Activated CD8-positive, alpha-beta memory T cell treated with anti-CD3 and anti-CD28 coated beads, Interleukin-2, amount 10 ng/mL, durations not matched to agents 7 days and 5 days (primary cell): ENCODE results near the gene COX10. TPM values are rescaled to one million over a fixed set of nuclear protein-coding genes. Genes with fewer than 3 reads are reported as not detected.
A peak's percentile ranks its signal among the peaks of the same experiment; 100 is the strongest.

ENCODE experiments used
- ATAC-seq: fragments of 150-1000 bp; cut with Tn5 transposase; one replicate; pipeline ENCODE4 v1.10.0; 2021; ENCODE audit warnings: moderate library complexity
- CTCF ChIA-PET: fragments of 350-600 bp; sonication (Branson Sonifier 250); formaldehyde crosslinking; loops from one replicate; lab custom pipeline; 2021; ENCODE audit warnings: antibody characterized with exemption; lab: Charles Lee
- DNase-seq: peaks from one replicate; pipeline ENCODE4 v3.0.0-alpha.2; 2020
- H3K27ac Mint-ChIP-seq: one replicate; pipeline ENCODE4 v1.8.0; 2021; ENCODE audit warnings: mild to moderate bottlenecking, mixed read lengths
- H3K27me3 Mint-ChIP-seq: one replicate; pipeline ENCODE4 v1.8.0; 2021; ENCODE audit warnings: mixed read lengths
- H3K36me3 Mint-ChIP-seq: one replicate; pipeline ENCODE4 v1.8.0; 2021; ENCODE audit warnings: mild to moderate bottlenecking, mixed read lengths
- H3K4me1 Mint-ChIP-seq: one replicate; pipeline ENCODE4 v1.8.0; 2021; ENCODE audit warnings: mixed read lengths
- H3K4me3 Mint-ChIP-seq: one replicate; pipeline ENCODE4 v1.8.0; 2021; ENCODE audit warnings: mild to moderate bottlenecking, moderate library complexity, mixed read lengths
- H3K9me3 Mint-ChIP-seq: one replicate; pipeline ENCODE4 v1.8.0; 2022; ENCODE audit warnings: low read depth, mixed read lengths
- total RNA-seq, 2 experiments: library from RNA; stranded (reverse); gene quantifications; one replicate each; pipeline ENCODE4 v1.2.3, GENCODE V29; 2021

COX10 gene
- total RNA-seq, 2 experiments from 2014 or later: 20.3 to 29.7 TPM

DNA sequence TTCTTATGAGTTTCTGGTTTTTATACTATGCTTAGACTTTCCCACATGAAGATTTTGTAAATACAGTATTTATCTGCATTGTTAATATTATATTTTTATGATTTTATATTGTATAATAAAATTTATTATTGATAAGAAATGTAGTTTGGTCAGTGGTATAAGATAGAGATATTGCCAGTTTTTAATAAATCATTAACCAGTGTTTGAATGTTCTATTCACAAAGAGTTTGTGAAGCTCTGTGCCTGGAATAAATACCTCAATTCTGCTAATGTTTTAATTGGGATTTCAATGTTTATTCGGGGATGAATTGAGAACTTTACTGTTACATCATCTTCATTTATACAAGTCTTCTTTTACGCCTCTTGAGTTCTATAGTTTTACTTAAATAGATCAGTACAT is 16.9 kb downstream of the COX10 start:
- peaks cover 16% of the 10 kb centered on the region for H3K36me3 Mint-ChIP-seq
- ATAC-seq (no peak), DNase-seq (no peak)
- H3K4me3 Mint-ChIP-seq: no peak overlapping the region
- H3K27me3 Mint-ChIP-seq: no peaks in the 10 kb centered on the region
- H3K9me3 Mint-ChIP-seq: no peaks in the 10 kb centered on the region
- no peak overlapping the region for H3K27ac Mint-ChIP-seq
- CTCF ChIA-PET: no interaction called here
- H3K4me1 Mint-ChIP-seq: peaks cover 2% of the 10 kb centered on the region

DNA sequence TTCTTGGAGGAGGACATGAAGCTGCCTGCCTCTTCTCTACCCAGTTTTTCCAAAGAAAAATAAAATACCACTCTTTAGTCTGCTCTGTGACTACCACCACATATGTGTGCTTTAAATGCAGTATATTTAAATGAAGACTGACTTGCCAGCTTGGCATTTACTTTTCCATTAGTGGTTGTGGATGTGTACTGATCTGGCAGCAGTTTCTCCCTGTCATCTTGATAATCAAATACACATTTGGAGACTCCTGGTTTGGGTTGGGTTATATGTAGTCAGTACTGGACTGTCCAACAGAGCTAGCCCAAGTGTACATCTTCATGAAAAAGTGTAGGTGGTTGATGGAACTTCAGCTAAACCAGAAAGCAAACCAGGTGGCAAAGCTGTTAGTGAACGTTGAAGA is 19.9 kb downstream of the COX10 start:
- peaks cover 16% of the 10 kb centered on the region for H3K36me3 Mint-ChIP-seq
- no peaks in the 10 kb centered on the region for H3K27me3 Mint-ChIP-seq
- no peak overlapping the region for H3K4me3 Mint-ChIP-seq
- ATAC-seq (no peak), DNase-seq (no peak)
- peaks cover 6% of the 10 kb centered on the region for H3K4me1 Mint-ChIP-seq
- H3K27ac Mint-ChIP-seq: no peak overlapping the region
- CTCF ChIA-PET: no interaction called here
- H3K9me3 Mint-ChIP-seq: no peaks in the 10 kb centered on the region

DNA sequence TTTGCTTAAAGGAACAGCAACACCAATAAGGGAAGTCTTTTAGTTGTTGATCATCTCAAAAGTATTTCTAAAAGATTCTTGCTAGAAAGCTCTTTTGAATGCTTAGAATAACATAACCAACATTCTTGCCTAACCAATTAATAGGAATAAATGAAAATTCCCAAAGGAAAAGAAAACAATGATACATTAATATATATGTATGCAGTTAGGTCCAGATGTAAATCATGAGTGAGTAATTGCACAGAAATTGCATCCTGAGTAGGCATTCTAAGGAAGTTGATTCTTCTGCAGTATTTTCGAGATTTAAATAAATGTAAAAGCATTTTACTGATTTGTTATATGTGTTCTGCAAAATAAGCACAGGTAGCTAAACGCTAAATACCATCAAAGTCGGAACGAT is 22.1 kb downstream of the COX10 start:
- Mint-ChIP-seq H3K36me3 (peaks cover 19% of the 10 kb centered on the region), H3K27ac (no peak overlapping the region), H3K4me1 (peaks cover 6% of the 10 kb centered on the region), H3K9me3 (no peaks in the 10 kb centered on the region), H3K27me3 (no peaks in the 10 kb centered on the region), H3K4me3 (no peak overlapping the region)
- no peak for DNase-seq
- CTCF ChIA-PET: interaction anchor here (0.7 kb wide), 1 partner anchor 204 kb away, joined by 3 read pairs; no protein-coding TSS in a partner anchor
- ATAC-seq: no peak

DNA sequence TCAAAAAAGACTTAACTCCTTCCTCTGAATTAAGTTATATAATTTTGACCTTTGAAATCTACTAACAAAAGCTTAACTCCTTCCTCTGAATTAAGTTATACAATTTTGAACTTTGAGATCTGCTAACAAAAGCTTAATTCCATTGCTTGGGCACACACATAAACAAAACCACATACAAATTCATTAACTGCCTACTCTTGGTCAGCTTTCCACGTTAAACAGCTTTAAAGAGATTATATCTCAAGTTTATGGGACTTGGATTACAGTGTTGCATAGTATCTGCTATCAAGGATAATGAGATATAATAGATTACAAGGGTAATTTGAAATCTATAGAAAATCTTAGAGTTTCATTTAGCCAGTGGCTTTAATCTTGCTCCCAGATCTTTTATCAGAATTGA is 23.5 kb downstream of the COX10 start:
- no peak overlapping the region for H3K4me3 Mint-ChIP-seq
- CTCF ChIA-PET: no interaction called here
- H3K36me3 Mint-ChIP-seq: peaks cover 12% of the 10 kb centered on the region
- H3K4me1 Mint-ChIP-seq: peaks cover 6% of the 10 kb centered on the region
- H3K27ac Mint-ChIP-seq: no peak overlapping the region
- H3K27me3 Mint-ChIP-seq: no peaks in the 10 kb centered on the region
- no peaks in the 10 kb centered on the region for H3K9me3 Mint-ChIP-seq
- ATAC-seq: no peak
- no peak for DNase-seq

DNA sequence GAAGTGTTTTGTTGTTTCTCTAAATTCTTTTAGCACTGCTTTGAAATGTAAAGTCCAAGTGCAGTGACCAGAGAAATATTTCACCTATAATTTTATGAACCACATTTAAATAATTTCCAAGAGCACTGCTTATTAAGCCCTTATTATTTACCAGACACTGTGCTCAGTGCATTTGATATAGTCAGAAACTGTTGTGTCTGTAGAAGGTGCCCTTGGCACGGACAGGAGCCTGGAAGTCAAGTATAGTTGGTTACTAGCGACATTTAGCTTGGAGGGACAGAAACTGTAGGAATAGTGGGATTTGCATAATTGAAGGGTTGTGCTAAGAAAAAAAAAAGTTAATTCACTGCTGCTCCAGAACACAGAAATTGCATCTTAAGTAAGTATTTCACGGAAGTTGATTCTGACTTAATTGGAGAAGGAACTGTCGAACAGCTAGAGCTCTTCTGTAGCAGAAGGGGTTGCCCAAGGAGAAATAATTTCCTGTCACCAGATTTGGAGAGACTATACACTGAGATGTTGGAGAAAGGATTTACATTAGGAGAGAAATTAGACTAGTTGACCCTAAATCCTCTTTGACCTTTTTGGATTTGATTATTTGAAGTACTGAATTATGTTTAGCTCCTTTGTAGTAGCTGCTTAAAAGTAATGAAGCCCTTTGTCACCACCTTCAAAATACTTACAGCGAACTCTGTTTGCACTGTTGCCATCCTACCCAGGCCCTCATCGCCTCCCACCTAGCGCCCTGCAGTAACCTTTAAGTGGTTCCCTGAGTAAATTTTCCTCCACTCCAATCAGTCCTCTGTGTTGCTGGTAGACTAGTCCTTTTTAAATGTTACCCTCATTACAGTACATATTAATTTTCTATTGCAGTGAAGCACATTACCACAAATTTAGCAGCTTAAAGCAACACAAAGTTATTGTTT is 25.6 kb downstream of the COX10 start:
- Mint-ChIP-seq H3K9me3 (no peaks in the 10 kb centered on the region), H3K4me3 (no peak overlapping the region), H3K4me1 (peaks cover 5% of the 10 kb centered on the region), H3K27ac (no peak overlapping the region), H3K27me3 (no peaks in the 10 kb centered on the region), H3K36me3 (peaks cover 5% of the 10 kb centered on the region)
- CTCF ChIA-PET: no interaction called here
- DNase-seq (no peak), ATAC-seq (no peak)

DNA sequence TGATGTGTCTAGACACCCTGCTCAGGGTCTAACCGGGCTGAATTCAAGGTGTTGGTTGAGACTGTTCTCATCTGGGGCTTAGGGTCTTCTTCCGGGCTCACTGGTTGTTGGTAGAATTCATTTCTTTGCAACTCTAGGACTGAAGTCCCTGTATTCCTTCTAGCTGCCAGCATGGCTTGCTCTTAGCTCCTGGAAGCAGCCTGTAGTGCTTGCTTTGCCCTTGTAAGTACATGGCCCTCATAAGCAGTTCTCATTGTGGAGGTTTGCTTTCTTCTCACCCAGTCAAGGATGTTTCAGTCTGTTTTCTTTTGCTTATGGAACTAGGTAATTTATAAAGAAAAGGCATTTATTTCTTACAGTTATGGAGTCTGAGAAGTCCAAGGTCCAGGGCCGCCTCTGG is 26.3 kb downstream of the COX10 start:
- H3K4me3 Mint-ChIP-seq: no peak overlapping the region
- H3K4me1 Mint-ChIP-seq: peaks cover 5% of the 10 kb centered on the region
- H3K36me3 Mint-ChIP-seq: peaks cover 5% of the 10 kb centered on the region
- no peak overlapping the region for H3K27ac Mint-ChIP-seq
- no peaks in the 10 kb centered on the region for H3K27me3 Mint-ChIP-seq
- DNase-seq (no peak), ATAC-seq (no peak)
- CTCF ChIA-PET: no interaction called here
- H3K9me3 Mint-ChIP-seq: no peaks in the 10 kb centered on the region

DNA sequence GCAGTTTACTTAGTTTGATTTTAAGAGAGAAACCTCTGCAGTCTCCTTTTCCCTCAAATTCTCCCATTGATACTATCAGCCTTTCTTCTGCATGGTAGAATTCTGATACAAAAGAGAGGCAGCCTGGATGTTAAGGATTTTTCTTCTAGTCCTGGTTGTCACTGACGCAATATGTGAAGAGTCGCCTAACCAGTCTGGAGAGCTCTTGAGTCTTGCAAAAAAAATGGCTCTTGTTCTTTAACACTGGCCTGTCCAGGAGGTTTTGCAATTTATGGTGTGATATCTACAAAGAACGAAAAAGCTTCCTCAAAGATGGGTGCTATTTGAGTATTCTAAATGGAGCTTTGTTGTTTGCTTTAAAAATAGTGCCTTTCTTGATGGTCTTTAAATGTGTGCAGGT is 28.9 kb downstream of the COX10 start:
- no peak overlapping the region for H3K4me3 Mint-ChIP-seq
- peaks cover 3% of the 10 kb centered on the region for H3K36me3 Mint-ChIP-seq
- CTCF ChIA-PET: no interaction called here
- H3K9me3 Mint-ChIP-seq: no peaks in the 10 kb centered on the region
- no peak for ATAC-seq
- H3K27ac Mint-ChIP-seq: no peak overlapping the region
- H3K4me1 Mint-ChIP-seq: no peaks in the 10 kb centered on the region
- no peaks in the 10 kb centered on the region for H3K27me3 Mint-ChIP-seq
- DNase-seq: no peak

DNA sequence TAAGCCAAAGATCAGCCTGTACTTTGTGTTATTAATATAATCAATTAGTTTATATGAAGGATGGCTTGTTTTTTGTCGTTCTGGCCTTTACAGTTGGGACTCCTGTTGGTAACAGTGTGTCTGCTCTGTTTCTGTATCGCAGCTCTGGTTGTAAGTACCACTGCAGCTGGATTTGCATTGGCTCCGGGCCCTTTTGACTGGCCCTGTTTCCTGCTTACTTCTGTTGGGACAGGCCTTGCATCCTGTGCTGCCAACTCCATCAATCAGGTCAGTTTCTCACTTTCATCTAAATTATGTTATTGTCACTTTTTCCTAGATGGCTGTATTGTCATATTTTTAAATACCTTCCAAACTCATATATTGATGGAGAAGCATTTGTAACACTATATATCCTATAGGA is 32.7 kb downstream of the COX10 start:
- no peak for DNase-seq
- no peaks in the 10 kb centered on the region for H3K27me3 Mint-ChIP-seq
- no peak for ATAC-seq
- CTCF ChIA-PET: interaction anchor here (1.4 kb wide), 1 partner anchor 57 kb away, joined by 3 read pairs; no protein-coding TSS in a partner anchor
- H3K27ac Mint-ChIP-seq: no peak overlapping the region
- no peak overlapping the region for H3K4me3 Mint-ChIP-seq
- H3K9me3 Mint-ChIP-seq: no peaks in the 10 kb centered on the region
- peaks cover 4% of the 10 kb centered on the region for H3K4me1 Mint-ChIP-seq
- H3K36me3 Mint-ChIP-seq: peaks cover 7% of the 10 kb centered on the region

DNA sequence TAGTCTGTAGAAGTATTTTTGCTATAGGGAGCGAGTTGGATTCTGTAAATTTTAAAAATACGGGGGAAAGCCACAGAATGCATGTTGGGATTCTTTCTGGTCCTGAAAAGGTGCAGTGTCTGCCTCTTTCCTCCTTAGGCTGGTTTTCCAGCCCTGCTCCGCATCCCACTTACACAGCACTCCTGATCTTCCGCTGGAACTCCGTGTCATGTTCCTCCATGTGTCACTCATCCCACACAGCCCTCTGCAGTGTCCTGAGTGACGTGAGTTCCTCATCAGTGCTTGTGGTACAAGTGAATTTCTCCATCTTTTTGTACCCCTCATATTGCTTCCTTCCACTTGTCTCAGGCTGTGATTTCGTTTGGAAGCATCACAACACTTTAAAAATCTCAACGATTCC is 34.5 kb downstream of the COX10 start:
- H3K4me1 Mint-ChIP-seq: peaks cover 13% of the 10 kb centered on the region
- H3K9me3 Mint-ChIP-seq: no peaks in the 10 kb centered on the region
- no peak for ATAC-seq
- H3K36me3 Mint-ChIP-seq: peaks cover 19% of the 10 kb centered on the region
- no peak overlapping the region for H3K27ac Mint-ChIP-seq
- no peak overlapping the region for H3K4me3 Mint-ChIP-seq
- CTCF ChIA-PET: no interaction called here
- H3K27me3 Mint-ChIP-seq: no peaks in the 10 kb centered on the region
- DNase-seq: no peak

DNA sequence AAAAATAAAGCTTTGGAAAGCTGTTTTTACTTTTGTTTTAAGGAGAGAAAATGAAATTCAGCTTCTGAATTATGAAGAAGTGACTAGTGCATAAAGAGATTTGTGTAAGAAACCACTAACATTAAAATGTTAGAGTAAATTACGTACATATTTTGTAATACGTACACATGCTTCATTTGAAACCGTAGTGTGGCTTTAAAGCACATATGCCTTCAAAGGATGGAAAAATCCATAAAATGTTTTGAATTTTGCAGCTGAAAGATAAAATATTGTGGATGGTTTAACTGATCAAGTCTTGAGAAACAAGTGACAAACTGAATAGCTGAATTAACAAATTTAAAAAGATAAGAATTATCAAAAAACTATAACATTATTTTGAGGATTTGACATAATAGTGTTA is 35.4 kb downstream of the COX10 start:
- Mint-ChIP-seq H3K4me1 (peaks cover 13% of the 10 kb centered on the region), H3K27ac (no peak overlapping the region), H3K36me3 (peaks cover 24% of the 10 kb centered on the region), H3K9me3 (no peaks in the 10 kb centered on the region), H3K4me3 (no peak overlapping the region), H3K27me3 (no peaks in the 10 kb centered on the region)
- CTCF ChIA-PET: no interaction called here
- ATAC-seq (no peak), DNase-seq (no peak)

DNA sequence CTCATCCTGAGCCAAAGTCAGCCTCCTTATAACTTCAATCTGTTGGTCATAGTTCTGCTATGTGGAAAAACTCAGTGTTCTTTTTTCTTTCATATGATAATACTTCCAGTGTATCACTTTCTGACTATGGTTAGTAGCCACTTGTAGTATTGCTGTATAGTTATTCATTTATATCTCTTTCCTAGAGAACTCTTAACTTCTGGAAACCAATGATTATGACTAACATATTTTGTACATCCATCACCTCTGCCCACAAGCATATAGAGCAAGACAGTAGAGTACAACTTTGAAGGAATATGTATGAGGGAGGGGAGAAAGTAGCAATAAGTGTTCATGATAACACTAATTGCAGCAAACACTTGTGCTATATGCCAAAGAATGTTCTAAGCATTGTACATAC is 38.6 kb downstream of the COX10 start:
- Mint-ChIP-seq H3K9me3 (no peaks in the 10 kb centered on the region), H3K4me3 (no peak overlapping the region), H3K27ac (no peak overlapping the region), H3K27me3 (no peaks in the 10 kb centered on the region), H3K36me3 (peaks cover 29% of the 10 kb centered on the region), H3K4me1 (peaks cover 20% of the 10 kb centered on the region)
- ATAC-seq (no peak), DNase-seq (no peak)
- CTCF ChIA-PET: no interaction called here

DNA sequence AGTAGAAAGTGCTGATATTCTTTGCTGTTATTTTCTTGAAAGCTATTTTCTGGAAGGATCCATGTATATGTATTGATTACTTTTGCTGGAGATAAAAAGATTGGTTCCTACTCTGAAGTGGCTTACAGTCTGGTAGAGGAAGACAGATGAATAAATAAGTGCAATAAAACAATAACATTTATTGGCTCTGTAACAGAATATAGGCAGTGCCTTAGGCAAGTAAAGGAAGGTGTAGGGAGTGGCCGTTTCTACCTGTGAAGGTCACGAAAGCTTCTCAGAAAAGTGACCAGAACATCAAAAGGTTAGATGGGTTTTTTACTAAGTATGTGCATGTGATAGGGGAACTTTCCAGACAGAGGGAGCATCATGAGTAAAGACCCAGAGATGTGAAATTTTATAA is 43.1 kb downstream of the COX10 start:
- H3K4me3 Mint-ChIP-seq: no peak overlapping the region
- ATAC-seq (no peak), DNase-seq (no peak)
- H3K27ac Mint-ChIP-seq: no peak overlapping the region
- peaks cover 41% of the 10 kb centered on the region for H3K4me1 Mint-ChIP-seq
- CTCF ChIA-PET: no interaction called here
- H3K27me3 Mint-ChIP-seq: no peaks in the 10 kb centered on the region
- H3K36me3 Mint-ChIP-seq: peaks cover 39% of the 10 kb centered on the region
- H3K9me3 Mint-ChIP-seq: no peaks in the 10 kb centered on the region

DNA sequence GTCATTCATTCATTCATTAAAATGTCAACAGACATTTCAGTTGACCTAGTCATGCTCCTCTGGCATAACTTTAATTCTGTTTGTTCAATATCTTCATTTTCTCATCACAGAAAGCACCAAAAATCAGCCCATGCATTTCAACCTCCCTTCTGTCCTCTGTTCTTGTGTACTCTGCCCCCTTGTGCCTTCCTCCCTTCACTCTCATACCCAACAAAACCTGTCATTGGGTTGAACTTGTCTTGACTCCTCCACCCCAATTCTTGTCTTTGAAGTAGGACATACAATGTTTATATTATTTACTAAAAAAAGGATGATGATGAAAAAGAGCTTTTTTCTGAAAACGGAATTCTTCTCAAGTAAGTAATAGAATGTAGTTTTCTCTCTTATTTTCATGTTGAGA is 43.8 kb downstream of the COX10 start:
- no peak overlapping the region for H3K4me3 Mint-ChIP-seq
- peaks cover 37% of the 10 kb centered on the region for H3K36me3 Mint-ChIP-seq
- DNase-seq (no peak), ATAC-seq (no peak)
- H3K27me3 Mint-ChIP-seq: no peaks in the 10 kb centered on the region
- H3K4me1 Mint-ChIP-seq: peaks cover 44% of the 10 kb centered on the region
- no peaks in the 10 kb centered on the region for H3K9me3 Mint-ChIP-seq
- CTCF ChIA-PET: interaction anchor here (0.7 kb wide), 2 partner anchors 14 to 189 kb away, joined by 3 to 4 read pairs; no protein-coding TSS in a partner anchor
- H3K27ac Mint-ChIP-seq: no peak overlapping the region

DNA sequence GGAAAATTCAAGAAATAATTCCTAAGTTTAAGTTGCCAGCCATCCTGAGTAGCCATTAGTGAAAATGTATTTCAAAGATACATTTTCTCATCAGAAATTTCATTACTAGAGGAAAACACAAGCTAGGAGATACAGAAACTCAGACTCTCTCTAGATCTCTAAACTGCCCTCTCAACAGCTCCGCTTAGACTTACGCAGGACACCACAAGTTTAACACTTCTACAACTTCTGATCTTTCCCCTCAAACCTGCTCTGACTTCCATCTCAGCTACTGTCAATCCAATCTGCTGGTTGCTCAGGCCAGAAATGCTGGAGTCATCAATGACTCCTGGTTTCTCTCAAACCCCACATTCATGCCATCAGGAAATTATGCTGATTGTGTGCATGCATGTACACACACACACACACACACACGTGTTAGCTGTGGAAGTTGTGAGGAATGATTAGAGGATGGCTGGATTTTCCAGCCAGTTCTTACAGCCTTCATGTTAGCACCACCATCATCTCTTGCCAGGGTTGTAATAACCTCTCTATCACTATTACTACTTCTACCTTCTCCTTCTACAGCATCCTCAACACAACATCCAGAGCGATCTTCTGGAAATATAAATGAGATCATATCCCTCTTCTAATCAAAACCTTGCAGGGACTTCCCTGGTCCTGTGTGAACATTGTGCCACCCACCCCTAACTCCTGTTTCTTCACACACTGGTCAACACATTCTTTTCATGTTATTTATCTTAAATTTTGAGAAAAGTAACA is 47.1 kb downstream of the COX10 start:
- no peak for ATAC-seq
- Mint-ChIP-seq H3K4me3 (no peak overlapping the region), H3K27ac (peak overlapping the region; percentile 5), H3K9me3 (no peaks in the 10 kb centered on the region), H3K4me1 (peaks cover 60% of the 10 kb centered on the region), H3K36me3 (peaks cover 37% of the 10 kb centered on the region), H3K27me3 (no peaks in the 10 kb centered on the region)
- DNase-seq: no peak
- CTCF ChIA-PET: no interaction called here
